ENCODE results near the gene PIM3.

Gene PIM3

DNA sequence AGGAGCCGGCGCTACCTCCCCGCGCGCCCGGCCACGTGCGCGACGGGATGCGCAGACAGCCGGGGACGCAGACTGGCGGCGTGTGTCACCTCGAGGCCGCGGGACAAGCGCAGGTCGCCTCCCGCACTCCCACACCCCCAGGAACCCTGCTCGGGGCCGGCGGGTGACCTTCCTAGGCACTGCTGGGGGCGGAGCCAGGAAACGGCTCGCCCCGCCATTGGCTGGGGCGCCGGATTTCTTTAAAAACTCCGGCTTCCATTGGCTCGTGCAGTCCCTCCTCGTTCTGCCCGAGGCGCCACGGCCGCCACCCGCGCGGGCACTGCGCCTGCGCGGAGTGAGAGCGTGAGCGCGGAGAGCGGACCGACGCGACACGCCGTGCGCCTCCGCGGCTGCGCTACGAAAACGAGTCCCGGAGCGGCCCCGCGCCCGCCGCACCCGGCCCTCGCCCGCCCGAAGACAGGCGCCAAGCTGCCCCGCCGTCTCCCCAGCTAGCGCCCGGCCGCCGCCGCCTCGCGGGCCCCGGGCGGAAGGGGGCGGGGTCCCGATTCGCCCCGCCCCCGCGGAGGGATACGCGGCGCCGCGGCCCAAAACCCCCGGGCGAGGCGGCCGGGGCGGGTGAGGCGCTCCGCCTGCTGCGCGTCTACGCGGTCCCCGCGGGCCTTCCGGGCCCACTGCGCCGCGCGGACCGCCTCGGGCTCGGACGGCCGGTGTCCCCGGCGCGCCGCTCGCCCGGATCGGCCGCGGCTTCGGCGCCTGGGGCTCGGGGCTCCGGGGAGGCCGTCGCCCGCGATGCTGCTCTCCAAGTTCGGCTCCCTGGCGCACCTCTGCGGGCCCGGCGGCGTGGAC, at the start of gene PIM3:
Gene PIM3, plus strand, starts transcription at position 614 of the 846 bp plus-strand sequence. Its CDS starts 176 bp downstream, at position 790.
- peaks cover 0 to 58% (median 29%) of the 10 kb centered on the region in 4 donors for H3K4me1 ChIP-seq
- peak; percentile 93 to 97 for DNase-seq
- intact Hi-C loops (cut with DNase I; ENCODE audit: low total_unique reads) = loop anchor here (10.0 kb wide), 1 partner anchor 344 kb away; the partner anchor contains the start of gene PLXNB2
- peak within 1 kb of the TSS; percentile 88 to 89 for H3K27ac ChIP-seq
- peak within 1 kb of the TSS; percentile 81 to 85 for H3K4me3 ChIP-seq
- H3K27me3 ChIP-seq = no peaks in the 10 kb centered on the region
- no peaks in the 10 kb centered on the region for H3K9me3 ChIP-seq
- TF ChIP-seq, protein P1, sequence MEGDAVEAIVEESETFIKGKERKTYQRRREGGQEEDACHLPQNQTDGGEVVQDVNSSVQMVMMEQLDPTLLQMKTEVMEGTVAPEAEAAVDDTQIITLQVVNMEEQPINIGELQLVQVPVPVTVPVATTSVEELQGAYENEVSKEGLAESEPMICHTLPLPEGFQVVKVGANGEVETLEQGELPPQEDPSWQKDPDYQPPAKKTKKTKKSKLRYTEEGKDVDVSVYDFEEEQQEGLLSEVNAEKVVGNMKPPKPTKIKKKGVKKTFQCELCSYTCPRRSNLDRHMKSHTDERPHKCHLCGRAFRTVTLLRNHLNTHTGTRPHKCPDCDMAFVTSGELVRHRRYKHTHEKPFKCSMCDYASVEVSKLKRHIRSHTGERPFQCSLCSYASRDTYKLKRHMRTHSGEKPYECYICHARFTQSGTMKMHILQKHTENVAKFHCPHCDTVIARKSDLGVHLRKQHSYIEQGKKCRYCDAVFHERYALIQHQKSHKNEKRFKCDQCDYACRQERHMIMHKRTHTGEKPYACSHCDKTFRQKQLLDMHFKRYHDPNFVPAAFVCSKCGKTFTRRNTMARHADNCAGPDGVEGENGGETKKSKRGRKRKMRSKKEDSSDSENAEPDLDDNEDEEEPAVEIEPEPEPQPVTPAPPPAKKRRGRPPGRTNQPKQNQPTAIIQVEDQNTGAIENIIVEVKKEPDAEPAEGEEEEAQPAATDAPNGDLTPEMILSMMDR (IDR thresholded peaks at IDR 0.05) = no peak
- peaks cover 17 to 35% (median 35%) of the 10 kb centered on the region in 3 donors for H3K36me3 ChIP-seq

DNA sequence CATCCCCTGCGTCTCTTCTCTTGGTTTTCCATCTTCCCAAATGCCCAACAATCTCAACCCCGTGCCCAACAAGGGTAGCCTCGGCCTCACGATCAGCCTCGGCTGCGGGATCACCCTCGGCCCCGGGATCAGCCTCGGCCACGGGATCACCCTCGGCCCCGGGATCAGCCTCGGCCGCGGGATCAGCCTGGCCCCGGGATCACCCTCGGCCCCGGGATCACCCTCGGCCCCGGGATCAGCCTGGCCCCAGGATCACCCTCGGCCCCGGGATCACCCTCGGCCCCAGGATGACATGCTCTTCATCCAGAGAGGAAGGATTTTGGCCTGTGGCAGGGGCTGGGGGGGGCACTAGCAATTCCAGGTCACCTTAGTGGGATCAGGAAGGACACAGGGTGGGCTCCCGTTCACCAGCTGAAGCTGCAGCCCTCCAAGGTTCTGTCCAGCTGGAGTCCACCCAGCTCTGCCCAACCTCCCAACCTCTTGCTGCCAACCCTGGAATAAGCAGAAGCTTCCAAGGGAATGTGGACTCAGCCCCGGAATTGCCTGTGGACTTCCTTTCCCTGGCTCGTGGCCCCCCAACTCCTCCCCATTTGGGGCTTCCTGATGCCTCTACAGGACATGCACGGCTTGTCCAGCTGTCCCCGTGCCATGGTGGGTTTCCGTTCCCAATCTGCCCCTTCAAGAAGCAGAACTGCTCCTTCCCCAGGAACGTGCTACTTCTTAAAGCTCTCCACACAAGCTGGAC, 48.5 kb upstream of the PIM3 start:
- Histone ChIP-seq H3K9me3 (no peaks in the 10 kb centered on the region), H3K36me3 (peaks cover 19 to 73% (median 48%) of the 10 kb centered on the region in 3 donors), H3K4me3 (no peak overlapping the region), H3K27me3 (no peaks in the 10 kb centered on the region), H3K27ac (no peak overlapping the region), H3K4me1 (peaks cover 0 to 8% (median 3%) of the 10 kb centered on the region in 4 donors)
- intact Hi-C loops (cut with DNase I; ENCODE audit: low total_unique reads) = no loop called here
- DNase-seq = no peak
- TF ChIP-seq, protein P1 (IDR thresholded peaks at IDR 0.05) = no peak

DNA sequence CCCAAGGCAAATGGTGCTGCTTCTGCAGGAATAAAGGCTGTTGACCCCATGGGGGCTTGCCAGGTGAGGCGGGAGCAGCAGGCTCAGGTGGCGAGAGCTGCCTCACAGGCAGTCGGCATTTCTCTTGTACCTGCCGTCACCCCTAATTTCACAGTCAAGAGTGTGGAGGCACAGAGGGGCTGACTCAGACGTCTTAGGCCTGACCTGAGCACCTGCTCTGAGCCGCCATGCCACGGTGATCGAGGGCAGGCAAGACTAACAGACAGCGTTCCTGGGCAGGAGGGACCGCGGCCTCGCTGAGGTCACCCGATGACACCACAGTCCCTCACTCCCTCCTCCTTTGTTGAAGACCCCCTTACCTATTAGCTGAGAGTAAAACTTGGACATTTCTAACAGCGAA, 47.5 kb upstream of the PIM3 start:
- no peak overlapping the region for H3K4me3 ChIP-seq
- TF ChIP-seq, protein P1 (IDR thresholded peaks at IDR 0.05) = no peak
- no peaks in the 10 kb centered on the region for H3K9me3 ChIP-seq
- no peak for DNase-seq
- peaks cover 0 to 16% (median 10%) of the 10 kb centered on the region in 4 donors for H3K4me1 ChIP-seq
- no peaks in the 10 kb centered on the region for H3K27me3 ChIP-seq
- intact Hi-C loops (cut with DNase I; ENCODE audit: low total_unique reads) = no loop called here
- peaks cover 10 to 63% (median 38%) of the 10 kb centered on the region in 3 donors for H3K36me3 ChIP-seq
- H3K27ac ChIP-seq = no peak overlapping the region

DNA sequence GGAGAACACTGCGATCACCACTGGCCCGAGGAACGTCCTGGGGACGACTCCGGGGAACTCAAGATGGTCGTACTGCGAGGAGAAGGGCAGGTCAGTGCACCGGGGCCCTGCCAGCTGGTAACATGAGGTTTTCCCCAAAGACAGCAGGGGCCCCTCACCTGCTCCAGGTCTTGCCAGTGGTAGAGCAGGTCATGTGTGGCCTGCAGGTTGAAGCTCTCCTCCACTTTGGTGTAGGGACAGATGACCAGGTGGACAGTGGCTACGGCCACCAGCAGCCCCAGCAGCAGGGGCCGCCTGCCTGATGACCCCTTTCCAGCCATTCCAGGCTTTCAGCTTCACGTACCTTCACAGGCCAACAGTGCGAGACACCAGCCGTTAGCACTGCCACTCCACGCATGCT, 47.1 kb upstream of the PIM3 start:
- Histone ChIP-seq H3K27me3 (no peaks in the 10 kb centered on the region), H3K9me3 (no peaks in the 10 kb centered on the region), H3K4me3 (no peak overlapping the region), H3K27ac (no peak overlapping the region), H3K36me3 (peaks cover 9 to 59% (median 37%) of the 10 kb centered on the region in 3 donors), H3K4me1 (peaks cover 0 to 16% (median 10%) of the 10 kb centered on the region in 4 donors)
- no peak for DNase-seq
- TF ChIP-seq, protein P1 (IDR thresholded peaks at IDR 0.05) = no peak
- intact Hi-C loops (cut with DNase I; ENCODE audit: low total_unique reads) = no loop called here

DNA sequence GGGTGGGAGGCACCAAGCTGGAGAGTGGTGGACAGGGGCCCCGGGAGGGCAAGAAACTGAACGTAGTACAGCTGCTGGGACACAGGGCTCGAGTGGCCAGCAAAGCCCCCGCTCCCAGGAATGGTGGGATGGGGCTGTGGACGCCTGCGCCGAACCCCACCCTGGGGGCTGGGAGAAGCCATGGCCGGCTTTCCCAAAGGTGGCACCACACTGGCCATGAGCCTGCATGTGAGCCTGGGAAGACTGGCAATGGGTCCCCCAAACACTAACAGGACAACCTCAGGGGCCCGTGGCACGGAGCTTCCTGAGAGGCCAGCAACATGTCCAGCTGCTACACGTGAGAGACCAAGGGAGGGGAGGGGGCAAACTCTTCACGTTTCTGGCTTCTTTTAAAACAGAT, 46.3 kb upstream of the PIM3 start:
- intact Hi-C loops (cut with DNase I; ENCODE audit: low total_unique reads) = no loop called here

More for the DNA sequence above, 46.3 kb upstream of the PIM3 start:
- TF ChIP-seq, protein P1 (IDR thresholded peaks at IDR 0.05) = no peak
- H3K4me1 ChIP-seq = peaks cover 0 to 22% (median 16%) of the 10 kb centered on the region in 4 donors
- no peak overlapping the region for H3K4me3 ChIP-seq
- H3K36me3 ChIP-seq = peaks cover 2 to 51% (median 30%) of the 10 kb centered on the region in 3 donors
- H3K27ac ChIP-seq = no peak overlapping the region
- H3K27me3 ChIP-seq = no peaks in the 10 kb centered on the region
- no peak for DNase-seq
- H3K9me3 ChIP-seq = no peaks in the 10 kb centered on the region
